GM21515 (cell line): ENCODE measurements around the gene HOXC4.
"Not testable (repeated sequence)": the region's sequence is repeated elsewhere in the genome, so short reads cannot be mapped to it uniquely, and the experiment has no call there.

Experiments
- ATAC-seq: cut with Tn5 transposase; IDR thresholded peaks from one replicate; pipeline ENCODE4 v1.9.1; 2021; ENCODE audit not compliant: unreplicated experiment

Gene HOXC4

DNA sequence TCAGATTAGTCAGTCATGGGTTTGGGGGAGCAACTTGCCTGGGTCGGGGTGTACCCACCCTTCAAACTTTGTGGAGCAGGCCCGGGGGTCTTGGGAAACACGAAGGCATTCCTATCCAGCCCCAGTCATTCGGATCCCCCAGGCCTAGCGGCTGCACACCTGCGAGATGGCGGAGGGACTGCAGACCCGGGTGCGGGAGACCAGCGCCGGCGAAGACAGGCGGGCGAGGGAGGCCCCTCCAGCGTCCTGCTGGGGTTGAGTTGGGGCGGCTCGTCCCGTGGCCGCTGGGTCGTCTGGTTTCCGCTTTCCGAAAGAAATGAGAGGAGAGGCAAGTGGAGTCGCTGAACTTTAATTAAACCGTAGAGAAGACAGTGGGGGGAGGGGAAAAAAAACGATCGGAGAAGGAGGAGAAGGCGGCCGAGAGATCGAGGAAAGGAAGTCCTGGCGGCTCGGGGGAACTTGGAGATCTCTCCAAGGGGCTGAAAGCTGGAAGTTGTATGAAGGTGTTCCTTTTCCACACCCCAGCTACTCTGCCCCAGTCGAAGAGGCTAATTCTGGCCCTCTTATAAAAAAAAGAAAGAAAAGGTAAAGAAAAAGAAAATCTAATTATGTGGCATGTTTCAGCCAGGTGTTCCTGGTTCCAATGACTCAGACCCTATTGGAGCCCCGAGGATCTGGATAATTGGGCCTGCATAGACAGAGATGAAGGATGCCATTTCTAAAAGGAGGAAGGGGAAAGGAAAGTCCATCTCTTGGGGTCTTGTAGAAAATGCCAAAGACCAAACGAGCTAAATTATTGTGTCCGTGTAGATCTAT is 28.2 kb downstream of the HOXC4 start:
- not testable (repeated sequence) for ATAC-seq

DNA sequence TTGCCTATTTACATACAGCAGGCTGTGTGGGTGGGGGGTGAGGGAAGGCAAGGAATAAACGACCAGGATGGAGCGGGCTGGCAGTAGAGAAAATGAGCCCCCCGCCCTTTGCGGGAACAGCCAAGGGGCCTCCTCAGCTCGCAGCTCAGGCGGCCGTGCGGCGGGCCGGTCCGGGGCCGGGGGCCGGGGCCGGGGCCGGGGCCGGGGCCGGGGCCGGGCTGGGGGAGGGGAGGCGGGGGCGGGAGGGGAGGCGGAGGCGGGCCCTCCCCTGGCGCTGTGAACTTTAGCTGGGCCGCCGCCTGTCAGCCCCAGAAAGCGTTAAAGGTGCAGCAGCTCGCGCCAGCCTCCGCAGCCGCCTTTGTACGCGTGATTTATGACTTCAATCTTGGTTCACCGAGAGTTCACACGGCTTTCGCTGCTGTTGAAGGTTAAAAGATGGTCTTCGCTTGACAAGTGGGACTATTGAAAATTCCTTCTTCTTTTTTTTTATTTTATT is 28.8 kb downstream of the HOXC4 start:
- no peak for ATAC-seq

DNA sequence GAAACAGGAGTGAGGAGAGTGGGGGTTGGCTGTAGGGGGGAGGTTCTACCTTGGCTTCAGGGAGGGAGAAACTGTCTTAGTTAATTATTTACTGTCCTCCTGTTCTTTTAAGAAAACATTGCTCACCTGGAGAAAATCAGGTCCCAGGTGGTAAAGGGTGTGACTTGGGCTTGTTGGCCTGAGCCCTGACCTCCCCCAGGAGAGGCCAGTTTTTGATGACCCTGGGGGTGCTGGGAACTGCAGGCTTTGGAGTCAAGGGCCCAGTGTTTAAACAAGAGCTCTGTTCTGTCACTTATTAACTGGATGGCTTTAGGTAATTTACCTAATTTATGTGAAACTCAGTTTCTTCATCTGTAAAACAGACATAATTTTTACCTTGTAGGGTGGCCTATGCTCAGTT is 34.4 kb downstream of the HOXC4 start:
- ATAC-seq = not testable (repeated sequence)

DNA sequence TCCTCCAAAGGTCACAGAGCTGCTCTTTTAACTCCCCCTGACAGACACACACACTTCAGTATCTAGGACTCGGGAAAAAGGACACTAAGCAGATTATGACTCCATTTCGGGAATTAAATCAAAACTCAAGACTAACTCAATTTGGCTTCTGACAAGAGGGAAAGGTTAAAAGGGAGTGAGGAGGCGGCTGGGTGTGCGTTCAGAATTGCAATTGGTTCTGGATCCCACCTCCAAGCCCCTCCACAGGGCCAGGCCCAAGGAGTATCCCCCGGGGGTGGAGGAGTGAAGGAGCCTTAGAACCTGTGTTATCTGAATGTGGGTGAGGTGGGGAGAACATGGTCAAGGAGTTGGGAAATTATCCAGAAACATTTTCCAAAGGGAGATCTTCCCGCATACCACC is 35.8 kb downstream of the HOXC4 start:
- not testable (repeated sequence) for ATAC-seq

DNA sequence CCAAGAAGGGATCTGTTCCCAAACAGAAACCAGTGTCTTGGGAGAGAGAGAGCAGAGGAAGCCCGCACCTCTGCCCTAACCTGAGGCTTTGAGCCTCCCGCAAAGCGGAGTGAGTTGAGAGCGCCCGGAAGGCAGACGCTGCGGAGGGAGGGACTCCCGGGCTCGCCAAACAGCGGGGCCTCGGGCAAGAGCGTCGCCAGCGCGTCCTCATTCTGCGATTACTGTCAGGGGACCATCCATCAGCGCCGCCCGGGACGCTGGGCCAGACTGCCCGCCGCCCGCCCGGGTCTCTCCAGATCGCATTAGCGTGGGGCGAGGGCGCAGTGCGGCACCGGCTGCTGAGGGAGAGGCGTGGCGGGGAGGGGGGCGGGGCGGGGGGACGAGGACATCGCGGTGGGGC is 36.7 kb downstream of the HOXC4 start:
- ATAC-seq = not testable (repeated sequence)

GRCh38 chr12:54092943-54093342 is 39.3 kb downstream of the HOXC4 start:
- ATAC-seq = not testable (repeated sequence)

DNA sequence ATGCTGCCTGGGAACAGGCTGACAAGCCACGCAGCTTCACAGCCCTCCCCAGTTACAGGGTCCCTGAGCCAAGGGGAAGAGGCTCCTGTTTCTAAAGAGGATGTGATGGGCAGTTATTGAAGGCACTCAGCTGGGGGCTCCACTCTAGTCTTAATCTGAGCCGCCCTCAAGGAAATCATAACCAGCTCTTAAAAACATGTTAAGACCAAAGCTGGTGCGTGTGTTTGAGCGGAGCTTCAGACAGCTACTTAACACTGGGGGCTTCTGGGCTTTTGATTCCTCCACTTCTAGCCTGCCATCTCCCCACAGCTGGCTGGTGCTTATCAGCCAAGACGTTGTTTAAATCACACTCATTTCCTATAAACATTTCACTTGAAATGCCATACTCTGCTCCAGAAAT is 42.3 kb downstream of the HOXC4 start:
- ATAC-seq = not testable (repeated sequence)

DNA sequence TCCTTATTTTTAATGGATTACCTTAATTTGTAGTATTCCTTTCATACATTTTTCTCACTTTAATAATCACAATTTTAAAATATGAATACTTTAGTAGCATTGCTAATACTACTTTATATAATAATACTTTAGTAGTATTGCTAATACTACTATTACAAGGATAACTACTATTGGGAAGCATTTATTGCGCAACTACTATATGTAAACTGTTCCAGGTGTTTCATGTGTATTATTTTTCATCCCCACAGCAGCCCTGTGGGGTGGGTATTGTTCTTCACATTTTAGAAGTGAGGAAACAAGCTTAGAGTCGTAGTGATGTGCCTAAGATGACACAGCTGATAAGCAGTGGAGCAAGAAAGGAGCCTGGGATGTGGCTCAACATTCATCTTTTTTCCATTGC is 45.0 kb downstream of the HOXC4 start:
- not testable (repeated sequence) for ATAC-seq

DNA sequence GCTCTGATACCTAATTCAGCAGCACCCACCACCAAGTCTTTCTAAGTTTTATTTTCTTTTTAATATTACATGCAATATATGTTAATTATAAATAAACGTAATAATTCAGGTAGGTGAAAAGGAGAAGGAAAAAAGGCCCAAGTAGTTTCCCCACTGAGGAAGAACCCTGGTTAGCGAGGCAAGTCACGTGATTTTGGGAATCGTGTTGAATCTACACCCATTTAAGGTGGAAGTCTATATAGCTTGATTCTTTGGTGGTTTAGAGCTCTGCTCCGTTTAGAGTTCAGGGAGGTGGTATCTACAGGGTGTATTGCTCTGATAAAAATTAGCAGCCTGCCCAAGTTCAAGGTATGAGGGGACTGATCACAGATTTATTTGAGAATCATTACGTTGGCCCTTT is 47.0 kb downstream of the HOXC4 start:
- ATAC-seq = not testable (repeated sequence)

GRCh38 chr12:54102223-54102622 is 48.6 kb downstream of the HOXC4 start:
- not testable (repeated sequence) for ATAC-seq

GRCh38 chr12:54103827-54104226 is 50.2 kb downstream of the HOXC4 start:
- ATAC-seq = not testable (repeated sequence)
